Measurements from ENCODE around the gene PSMD12.
A peak's percentile ranks its signal among the peaks of the same experiment; 100 is the strongest.
"Not testable (repeated sequence)": the region's sequence is repeated elsewhere in the genome, so short reads cannot be mapped to it uniquely, and the experiment has no call there.

PSMD12 gene

DNA sequence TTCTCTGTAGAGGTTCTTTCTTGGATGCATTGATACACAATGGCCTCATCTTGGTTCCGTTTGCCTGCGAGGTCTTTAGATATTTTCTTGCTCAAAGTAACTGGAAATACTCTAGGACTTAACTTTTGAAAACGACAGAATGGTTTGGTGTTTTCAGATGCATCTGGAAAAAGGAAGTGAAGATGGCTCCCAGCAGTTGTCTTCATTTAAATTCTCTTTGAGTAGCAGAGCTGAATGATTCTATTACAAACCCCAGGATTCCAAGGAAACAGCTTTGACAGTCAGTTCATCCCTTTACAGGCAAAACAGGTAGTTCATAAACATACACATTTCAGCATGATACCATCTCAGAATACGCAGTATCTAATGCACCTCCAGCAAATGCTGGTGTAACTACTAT is 54.8 kb downstream of the PSMD12 start:
- TF ChIP-seq, protein P1, sequence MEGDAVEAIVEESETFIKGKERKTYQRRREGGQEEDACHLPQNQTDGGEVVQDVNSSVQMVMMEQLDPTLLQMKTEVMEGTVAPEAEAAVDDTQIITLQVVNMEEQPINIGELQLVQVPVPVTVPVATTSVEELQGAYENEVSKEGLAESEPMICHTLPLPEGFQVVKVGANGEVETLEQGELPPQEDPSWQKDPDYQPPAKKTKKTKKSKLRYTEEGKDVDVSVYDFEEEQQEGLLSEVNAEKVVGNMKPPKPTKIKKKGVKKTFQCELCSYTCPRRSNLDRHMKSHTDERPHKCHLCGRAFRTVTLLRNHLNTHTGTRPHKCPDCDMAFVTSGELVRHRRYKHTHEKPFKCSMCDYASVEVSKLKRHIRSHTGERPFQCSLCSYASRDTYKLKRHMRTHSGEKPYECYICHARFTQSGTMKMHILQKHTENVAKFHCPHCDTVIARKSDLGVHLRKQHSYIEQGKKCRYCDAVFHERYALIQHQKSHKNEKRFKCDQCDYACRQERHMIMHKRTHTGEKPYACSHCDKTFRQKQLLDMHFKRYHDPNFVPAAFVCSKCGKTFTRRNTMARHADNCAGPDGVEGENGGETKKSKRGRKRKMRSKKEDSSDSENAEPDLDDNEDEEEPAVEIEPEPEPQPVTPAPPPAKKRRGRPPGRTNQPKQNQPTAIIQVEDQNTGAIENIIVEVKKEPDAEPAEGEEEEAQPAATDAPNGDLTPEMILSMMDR (IDR thresholded peaks at IDR 0.05; ENCODE audit: insufficient read depth, low read depth, low read length, missing control alignments): no peak
- DNase-seq (ENCODE audit: low read depth): no peak
- H3K4me3 ChIP-seq (ENCODE audit: low read depth, low read length): no peak overlapping the region

DNA sequence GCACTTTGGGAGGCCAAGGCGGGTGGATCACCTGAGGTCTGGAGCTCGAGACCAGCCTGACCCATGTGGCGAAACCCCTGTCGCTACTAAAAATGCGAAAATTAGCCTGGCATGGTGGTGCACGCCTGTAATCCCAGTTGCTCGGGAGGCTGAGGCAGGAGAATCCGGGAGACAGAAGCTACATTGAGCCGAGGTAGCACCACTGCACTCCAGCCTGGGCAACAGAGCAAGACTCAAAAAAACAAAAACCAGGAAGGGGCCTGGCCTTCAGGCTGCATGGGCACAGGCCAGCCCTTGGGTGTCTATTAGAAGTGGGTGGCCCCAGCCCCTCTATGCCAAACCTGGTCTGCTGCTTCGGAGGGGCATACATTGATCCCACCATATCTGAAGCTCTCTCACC is 56.0 kb downstream of the PSMD12 start:
- TF ChIP-seq, protein P1 (IDR thresholded peaks at IDR 0.05; ENCODE audit: insufficient read depth, low read depth, low read length, missing control alignments): no peak
- DNase-seq (ENCODE audit: low read depth): no peak
- no peak overlapping the region for H3K4me3 ChIP-seq (ENCODE audit: low read depth, low read length)

DNA sequence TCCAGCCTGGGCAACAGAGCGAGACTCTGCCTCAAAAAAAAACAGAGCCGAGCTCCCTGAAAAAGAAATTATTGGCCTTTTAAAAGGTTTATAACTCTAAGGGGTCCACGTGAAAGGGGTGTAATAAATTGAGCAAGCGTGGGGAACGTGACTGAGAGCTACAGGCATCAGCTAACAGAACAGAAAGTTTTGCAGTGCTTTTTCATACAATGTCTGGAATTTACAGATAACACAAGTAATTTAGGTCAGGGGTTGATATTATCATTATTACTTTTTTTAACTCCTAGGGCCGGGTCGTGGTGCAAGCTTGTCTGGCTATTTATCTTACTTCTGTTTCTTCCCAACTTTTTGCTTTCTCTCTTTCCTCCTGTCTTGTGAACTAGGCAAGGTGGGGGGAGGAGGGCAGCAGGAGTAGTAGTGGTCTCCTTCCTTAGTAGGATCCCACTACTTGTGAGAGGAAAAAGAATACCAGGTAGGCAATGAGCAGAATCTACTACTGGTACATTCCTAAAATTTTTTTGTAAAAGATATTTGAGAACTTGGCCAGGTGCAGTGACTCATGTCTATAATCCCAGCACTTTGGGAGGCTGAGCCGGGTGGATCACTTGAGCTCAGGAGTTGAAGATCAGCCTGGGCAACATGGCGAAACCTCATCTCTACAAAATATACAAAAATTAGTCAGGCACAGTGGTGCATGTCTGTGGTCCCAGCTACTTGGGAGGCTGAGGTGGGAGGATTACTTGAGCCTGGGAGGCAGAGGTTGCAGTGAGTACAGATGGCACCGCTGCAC is 60.7 kb downstream of the PSMD12 start:
- H3K4me3 ChIP-seq (ENCODE audit: low read depth, low read length); DNase-seq (ENCODE audit: low read depth): not testable (repeated sequence)

DNA sequence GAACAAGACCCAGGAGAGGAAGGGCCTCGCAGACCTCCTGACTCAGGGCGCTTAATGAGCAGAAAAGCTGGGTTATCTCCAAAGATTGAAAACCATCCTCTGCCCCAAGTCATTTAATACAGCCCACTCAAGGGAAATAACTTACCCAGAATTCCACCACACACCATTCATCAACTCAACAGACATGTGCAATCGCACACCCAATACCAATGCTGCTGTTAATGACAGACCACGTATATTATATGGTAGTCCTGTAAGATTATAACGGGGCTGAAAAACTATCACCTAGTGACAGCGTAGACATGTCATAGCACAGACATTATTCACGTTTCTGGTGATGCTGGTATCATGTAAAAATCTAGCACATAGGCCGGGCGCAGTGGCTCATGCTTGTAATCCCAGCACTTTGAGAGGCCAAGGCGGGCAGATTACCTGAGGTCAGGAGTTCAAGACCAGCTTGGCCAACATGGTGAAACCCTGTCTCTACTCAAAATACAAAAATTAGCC is 68.9 kb downstream of the PSMD12 start:
- no peak overlapping the region for H3K4me3 ChIP-seq (ENCODE audit: low read depth, low read length)
- no peak for DNase-seq (ENCODE audit: low read depth)
- TF ChIP-seq, protein P1 (IDR thresholded peaks at IDR 0.05; ENCODE audit: insufficient read depth, low read depth, low read length, missing control alignments): no peak

DNA sequence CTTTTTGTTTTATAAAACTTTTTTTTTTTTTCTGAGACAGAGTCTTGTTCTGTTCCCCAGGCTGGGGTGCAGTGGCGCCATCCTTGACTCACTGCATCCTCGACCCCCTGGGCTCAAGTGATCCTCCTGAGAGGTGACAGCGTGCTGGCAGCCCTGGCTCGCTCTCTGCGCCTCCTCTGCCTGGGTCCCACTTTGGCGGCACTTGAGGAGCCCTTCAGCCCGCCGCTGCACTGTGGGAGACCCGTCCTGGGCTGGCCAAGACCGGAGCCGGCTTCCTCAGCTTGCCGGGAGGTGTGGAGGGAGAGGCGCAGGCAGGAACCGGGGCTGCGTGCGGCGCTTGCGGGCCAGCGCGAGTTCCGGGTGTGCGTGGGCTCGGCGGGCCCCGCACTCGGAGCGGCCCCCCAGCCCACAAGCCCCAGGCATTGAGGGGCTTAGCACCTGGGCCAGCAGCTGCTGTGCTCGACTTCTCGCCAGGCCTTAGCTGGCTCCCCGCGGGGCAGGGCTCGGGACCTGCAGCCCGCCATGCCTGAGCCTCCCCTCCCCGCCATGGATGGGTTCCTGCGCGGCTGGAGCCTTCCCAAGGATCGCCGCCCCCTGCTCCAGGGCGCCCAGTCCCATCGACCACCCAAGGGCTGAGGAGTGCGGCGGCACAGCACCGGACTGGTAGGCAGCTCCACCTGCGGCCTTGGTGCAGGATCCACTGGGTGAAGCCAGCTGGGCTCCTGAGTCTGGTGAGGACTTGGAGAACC is 71.8 kb downstream of the PSMD12 start:
- H3K4me3 ChIP-seq (ENCODE audit: low read depth, low read length): no peak overlapping the region
- TF ChIP-seq, protein P1 (IDR thresholded peaks at IDR 0.05; ENCODE audit: insufficient read depth, low read depth, low read length, missing control alignments): no peak
- no peak for DNase-seq (ENCODE audit: low read depth)

DNA sequence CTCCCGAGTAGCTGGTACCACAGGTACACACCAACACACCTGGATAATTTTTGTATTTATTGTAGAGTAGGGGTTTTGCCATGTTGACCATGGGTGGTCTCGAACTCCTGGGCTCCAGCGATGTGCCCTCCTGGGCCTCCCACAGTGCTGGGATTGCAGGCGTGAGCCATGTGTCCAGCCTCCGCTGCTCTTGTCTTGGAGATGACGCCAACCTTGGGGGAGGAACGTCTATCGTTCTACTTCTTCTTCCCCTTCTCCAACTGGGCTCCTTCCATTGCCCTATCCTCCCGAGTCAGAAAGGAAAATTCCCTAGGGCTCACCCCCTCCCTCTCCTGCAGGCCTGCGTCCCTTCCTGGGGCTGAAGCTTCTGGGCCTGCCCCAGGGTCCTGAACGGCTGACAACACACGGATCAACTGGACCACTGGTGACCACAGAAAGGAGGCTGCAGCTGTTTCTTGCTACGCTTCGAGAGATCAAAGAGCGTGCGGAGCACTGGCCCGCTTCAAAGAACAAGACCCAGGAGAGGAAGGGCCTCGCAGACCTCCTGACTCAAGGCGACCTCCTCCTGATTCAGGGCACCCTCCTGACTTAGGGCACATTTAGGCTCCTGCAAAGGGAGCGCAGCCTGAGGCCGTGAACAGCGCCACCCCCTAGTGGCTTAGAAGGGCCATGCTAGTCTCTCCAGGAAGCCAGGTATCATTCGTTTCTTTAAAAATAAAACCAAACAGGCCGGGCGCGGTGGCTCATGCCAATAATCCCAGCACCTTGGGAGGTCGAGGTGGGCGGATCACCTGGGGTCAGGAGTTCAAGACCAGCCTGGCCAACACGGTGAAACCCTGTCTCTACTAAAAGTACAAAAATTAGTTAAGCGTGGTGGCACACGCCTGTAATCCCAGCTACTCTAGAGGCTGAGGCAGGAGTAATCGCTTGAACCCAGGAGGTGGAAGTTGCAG is 72.8 kb downstream of the PSMD12 start:
- TF ChIP-seq, protein P1 (IDR thresholded peaks at IDR 0.05; ENCODE audit: insufficient read depth, low read depth, low read length, missing control alignments): peak; percentile 86
- peak; percentile 83 for DNase-seq (ENCODE audit: low read depth)
- no peak overlapping the region for H3K4me3 ChIP-seq (ENCODE audit: low read depth, low read length)
